LNCAP (cell line): ENCODE data around the gene E2F2.

Source experiments
- TF ChIP-seq, protein P1 (sequence below): fragments of 450-650 bp; IDR thresholded peaks from 2 replicates; pipeline ENCODE4 v1.5.1; 2017; ENCODE audit warnings: mild to moderate bottlenecking

The E2F2 gene

GRCh38 chr1:23484253-23485001, 46.6 kb downstream of the E2F2 start:
- TF ChIP-seq, protein P1, sequence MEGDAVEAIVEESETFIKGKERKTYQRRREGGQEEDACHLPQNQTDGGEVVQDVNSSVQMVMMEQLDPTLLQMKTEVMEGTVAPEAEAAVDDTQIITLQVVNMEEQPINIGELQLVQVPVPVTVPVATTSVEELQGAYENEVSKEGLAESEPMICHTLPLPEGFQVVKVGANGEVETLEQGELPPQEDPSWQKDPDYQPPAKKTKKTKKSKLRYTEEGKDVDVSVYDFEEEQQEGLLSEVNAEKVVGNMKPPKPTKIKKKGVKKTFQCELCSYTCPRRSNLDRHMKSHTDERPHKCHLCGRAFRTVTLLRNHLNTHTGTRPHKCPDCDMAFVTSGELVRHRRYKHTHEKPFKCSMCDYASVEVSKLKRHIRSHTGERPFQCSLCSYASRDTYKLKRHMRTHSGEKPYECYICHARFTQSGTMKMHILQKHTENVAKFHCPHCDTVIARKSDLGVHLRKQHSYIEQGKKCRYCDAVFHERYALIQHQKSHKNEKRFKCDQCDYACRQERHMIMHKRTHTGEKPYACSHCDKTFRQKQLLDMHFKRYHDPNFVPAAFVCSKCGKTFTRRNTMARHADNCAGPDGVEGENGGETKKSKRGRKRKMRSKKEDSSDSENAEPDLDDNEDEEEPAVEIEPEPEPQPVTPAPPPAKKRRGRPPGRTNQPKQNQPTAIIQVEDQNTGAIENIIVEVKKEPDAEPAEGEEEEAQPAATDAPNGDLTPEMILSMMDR: no peak

DNA sequence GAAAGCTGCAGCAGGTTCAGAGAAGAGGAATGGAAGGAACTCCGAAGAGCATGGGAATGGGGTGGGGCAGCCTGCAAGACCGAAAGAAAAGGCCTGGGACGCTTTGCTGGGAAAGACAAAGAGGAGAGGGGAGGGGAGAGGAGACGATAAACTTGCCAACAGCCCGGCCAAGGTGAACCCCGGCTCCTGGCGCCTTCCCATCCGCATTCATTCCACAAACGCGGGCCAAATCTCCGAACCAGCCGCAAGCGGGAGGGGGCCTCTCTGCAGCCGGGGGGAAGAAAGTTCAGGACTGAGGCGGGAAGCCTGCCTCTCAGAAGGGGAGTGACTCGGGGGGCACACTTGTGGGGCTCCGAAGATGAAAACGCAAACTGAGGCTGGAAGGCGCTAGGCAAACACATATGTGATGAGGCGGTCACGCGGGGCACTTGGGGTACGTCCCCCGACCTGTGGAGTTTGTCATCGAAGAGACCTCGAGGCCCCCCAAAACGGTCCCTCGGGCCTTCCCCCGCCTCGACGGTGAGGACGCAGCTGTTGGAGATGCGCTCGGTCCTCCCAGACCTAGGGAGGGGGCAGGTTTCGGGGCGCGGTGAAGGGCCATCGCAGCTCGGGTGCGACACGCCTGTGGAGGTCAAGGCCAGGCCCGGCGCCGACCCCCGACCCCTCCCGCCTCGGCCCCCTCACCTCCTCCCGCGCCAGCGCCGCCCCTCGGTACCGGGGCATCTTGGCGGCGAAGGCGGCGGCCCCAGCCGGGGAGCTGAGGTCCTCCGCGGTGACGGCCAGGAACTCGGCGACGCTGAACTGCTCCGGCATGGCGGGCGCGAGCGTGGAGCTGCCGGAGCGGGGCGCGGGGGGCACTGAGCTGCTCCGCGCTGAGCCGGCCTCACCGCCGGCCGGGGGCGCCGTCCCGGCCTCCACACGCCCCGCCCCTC, 47.4 kb downstream of the E2F2 start, which contains the start of gene ASAP3:
TSS of gene ASAP3 (minus strand) at position 859 of the 932 bp plus-strand sequence. CDS start at position 813, 46 bp downstream.
- TF ChIP-seq, protein P1: no peak

- TF ChIP-seq, protein P1: no peak
Observed at GRCh38 chr1:23481904-23482303, 49.1 kb downstream of the E2F2 start.

DNA sequence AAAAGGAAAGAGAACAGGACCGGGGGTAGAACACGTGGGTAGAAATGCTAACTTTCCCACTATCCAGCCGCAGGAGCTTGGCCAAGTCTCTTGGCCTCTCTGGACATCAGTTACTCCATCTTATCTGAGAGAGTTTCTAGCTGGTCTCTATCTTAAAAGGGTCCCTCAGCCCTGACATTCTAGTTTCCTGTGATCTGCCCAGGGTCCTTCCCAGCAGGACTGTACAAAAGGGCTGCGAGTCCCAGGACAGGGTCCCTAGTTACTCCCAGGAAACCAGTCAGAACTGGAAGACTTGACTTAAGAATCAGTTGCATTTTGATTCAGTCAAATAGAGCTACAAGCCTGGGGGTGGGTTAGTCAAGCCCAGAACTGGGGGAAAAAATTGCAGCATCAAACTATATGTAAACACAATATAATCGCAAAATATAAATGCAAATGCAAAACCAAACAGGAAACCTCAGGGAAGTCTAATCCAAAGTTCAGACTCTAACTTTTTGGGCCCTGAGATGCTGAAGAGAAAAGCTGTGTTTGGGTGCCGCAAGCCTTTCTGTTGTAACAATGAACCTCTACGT, 49.9 kb downstream of the E2F2 start:
- TF ChIP-seq, protein P1: no peak

DNA sequence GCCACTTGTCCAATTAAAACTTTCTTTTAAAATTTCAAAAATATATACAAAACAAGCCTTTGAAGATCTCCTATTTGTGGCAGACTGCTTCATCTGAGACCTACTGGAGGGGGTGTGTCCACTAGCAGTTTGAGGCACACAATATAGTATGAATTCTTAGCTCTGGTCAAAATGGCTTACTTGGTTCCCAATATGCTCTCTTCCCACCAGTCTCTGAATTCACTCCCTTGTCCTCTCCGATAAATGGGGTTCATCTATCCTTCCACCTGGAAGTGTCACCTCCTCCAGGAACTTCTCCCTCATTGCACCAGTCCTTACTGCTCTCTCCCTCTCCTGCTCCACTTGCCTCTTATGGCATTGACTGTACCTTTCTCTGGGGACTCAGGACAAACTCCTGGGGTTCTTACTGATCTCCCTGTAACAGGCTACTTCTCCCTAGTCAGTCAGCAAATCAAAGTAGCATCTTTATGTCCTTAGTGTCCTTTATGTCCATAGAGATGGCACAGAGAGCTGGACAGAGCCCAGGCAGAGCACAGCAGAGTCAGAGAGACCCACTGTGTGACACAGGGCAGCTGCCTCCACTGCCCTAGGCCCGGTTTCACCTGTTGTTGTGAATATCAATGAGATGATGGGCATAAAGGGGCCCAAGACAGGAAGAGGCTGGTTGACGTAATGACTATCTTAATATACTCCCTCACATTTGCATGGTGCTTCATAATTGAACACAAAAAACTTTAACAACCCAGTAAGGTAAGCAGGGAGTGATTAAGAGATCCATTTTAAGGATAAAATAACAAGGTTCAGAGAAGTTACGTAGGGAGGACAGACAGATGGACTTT, 50.6 kb downstream of the E2F2 start:
- TF ChIP-seq, protein P1: no peak

GRCh38 chr1:23479666-23479941, 51.4 kb downstream of the E2F2 start:
- TF ChIP-seq, protein P1: no peak
